ENCODE results near the gene SLC35C1.

GRCh38 chr11:45756384-45757010, 48.5 kb upstream of the SLC35C1 start:
- TF ChIP-seq POLR2A (IDR thresholded peaks at IDR 0.05; ENCODE audit: insufficient read depth in 1 of 2, low read depth in 2 of 2, low read length in 2 of 2) (no peak), SUZ12 (IDR thresholded peaks at IDR 0.05; ENCODE audit: low read depth, low read length) (no peak), ZNF766 (CRISPR knock-in tag; IDR thresholded peaks at IDR 0.05; ENCODE audit: borderline replicate concordance) (no peak), JUND (CRISPR knock-in tag; IDR thresholded peaks at IDR 0.05) (no peak), CBX1 (IDR thresholded peaks at IDR 0.05; ENCODE audit: low read depth) (no peak), ZNF788 (CRISPR knock-in tag; IDR thresholded peaks at IDR 0.05; ENCODE audit: borderline replicate concordance) (no peak)

All from HepG2 (cell line).